Measurements from ENCODE around the gene APLN. TPM values are rescaled to one million over a fixed set of nuclear protein-coding genes. Genes with fewer than 3 reads are reported as not detected.

The APLN gene
- polyA plus RNA-seq = not detected in 2 replicates

GRCh38 chrX:129654652-129655546, at the start of gene APLN:
APLN (minus strand) TSS chrX:129654956; CDS start chrX:129654630, 326 bp downstream.

Other genes starting within 250 kb of the APLN start
- gene SMARCA1, start 131.5 kb downstream of the APLN start, polyA plus RNA-seq = 22.0 and 28.2 TPM in 2 replicates
- gene OCRL, start 114.7 kb downstream of the APLN start, polyA plus RNA-seq = 10.2 and 14.5 TPM in 2 replicates
- gene XPNPEP2, start 84.0 kb upstream of the APLN start, polyA plus RNA-seq = not detected in 2 replicates
- not detected in 2 replicates for gene SASH3, start 125.0 kb upstream of the APLN start, polyA plus RNA-seq
- 13.2 and 18.5 TPM in 2 replicates for gene ZDHHC9, start 188.9 kb upstream of the APLN start, polyA plus RNA-seq